SK-N-SH (cell line): Measurements from ENCODE around the gene RAB3C. TPM values are rescaled to one million over a fixed set of nuclear protein-coding genes. Genes with fewer than 3 reads are reported as not detected.

Source experiments
- CTCF ChIA-PET: fragments of 300-600, 350-600 bp; formaldehyde crosslinking; extraction: SDS; loops from one replicate; lab custom pipeline; 2021; lab: Yijun Ruan, JAX
- POLR2A ChIA-PET: fragments of 350-600 bp; sonication (Branson Sonifier 250); formaldehyde crosslinking; extraction: SDS; loops from one replicate; lab custom pipeline; 2020; ENCODE audit warnings: antibody characterized with exemption, inconsistent platforms; lab: Yijun Ruan, JAX
- DNase-seq: peaks from one replicate; pipeline ENCODE4 v3.0.0; 2012
- H2AFZ ChIP-seq: fragments of 200-600 bp; sonication (generic); 2 replicates; pipeline ENCODE4 v1.8.1; 2016; ENCODE audit warnings: antibody characterized with exemption, mild to moderate bottlenecking, low read depth
- H3F3A ChIP-seq: fragments of 200-600 bp; sonication (generic); replicated peaks from 2 replicates; pipeline ENCODE3; 2016; ENCODE audit warnings: antibody characterized with exemption, mild to moderate bottlenecking; ENCODE audit not compliant: insufficient read depth
- H3K27ac ChIP-seq, 2 experiments: fragments of 200-500 bp in 1 of 2; fragments of 200-600 bp in 1 of 2; sonication (Bioruptor generic) in 1 of 2; sonication (generic), shearing (Covaris generic) in 1 of 2; 2 replicates each; pipeline versions ENCODE4 v1.5.1 to v1.6.1; 2014 to 2016; ENCODE audit warnings: low read depth in 2 of 2, inconsistent platforms in 1 of 2, low read length in 1 of 2, mild to moderate bottlenecking in 1 of 2, mixed read lengths in 1 of 2
- H3K27me3 ChIP-seq: fragments of 200-600 bp; sonication (generic), shearing (Covaris generic); 2 replicates; pipeline ENCODE4 v1.6.1; 2016; ENCODE audit warnings: mixed run types; ENCODE audit not compliant: insufficient read depth
- H3K36me3 ChIP-seq, 2 experiments: fragments of 200-500 bp in 1 of 2; fragments of 200-600 bp in 1 of 2; sonication (Bioruptor generic) in 1 of 2; sonication (generic) in 1 of 2; replicated peaks in 1 of 2; 2 replicates each; pipeline versions ENCODE3 to v1.5.1; 2014 to 2016; ENCODE audit warnings: low read length in 1 of 2, mild to moderate bottlenecking in 1 of 2; ENCODE audit not compliant: insufficient read depth in 2 of 2, control insufficient read depth in 1 of 2
- H3K4me1 ChIP-seq, 2 experiments: fragments of 200-500 bp in 1 of 2; fragments of 200-600 bp in 1 of 2; sonication (Bioruptor generic) in 1 of 2; sonication (generic), shearing (Covaris generic) in 1 of 2; 2 replicates each; pipeline versions ENCODE4 v1.5.1 to v1.6.1; 2014 to 2016; ENCODE audit warnings: low read depth in 1 of 2, low read length in 1 of 2, mixed run types in 1 of 2; ENCODE audit not compliant: insufficient read depth in 2 of 2, control insufficient read depth in 1 of 2
- H3K4me2 ChIP-seq: fragments of 200-600 bp; sonication (generic), shearing (Covaris generic); 2 replicates; pipeline ENCODE4 v1.6.1; 2017; ENCODE audit warnings: mixed run types
- H3K4me3 ChIP-seq, 2 experiments: fragments of 200-500 bp in 1 of 2; fragments of 200-600 bp in 1 of 2; sonication (Bioruptor generic) in 1 of 2; sonication (generic), shearing (Covaris generic) in 1 of 2; 2 replicates each; pipeline versions ENCODE4 v1.5.1 to v1.8.1; 2014 to 2016; ENCODE audit warnings: low read depth in 2 of 2, inconsistent platforms in 1 of 2, low read length in 1 of 2, mild to moderate bottlenecking in 1 of 2, mixed read lengths in 1 of 2, moderate library complexity in 1 of 2
- H3K79me2 ChIP-seq: fragments of 200-600 bp; sonication (generic); 2 replicates; pipeline ENCODE4 v1.8.1; 2017; ENCODE audit warnings: mild to moderate bottlenecking; ENCODE audit not compliant: insufficient read depth
- H3K9ac ChIP-seq: fragments of 200-600 bp; sonication (generic); 2 replicates; pipeline ENCODE4 v1.6.1; 2017; ENCODE audit warnings: mixed run types
- H3K9me2 ChIP-seq: fragments of 200-600 bp; sonication (generic); 2 replicates; pipeline ENCODE4 v1.6.1; 2017; ENCODE audit warnings: mixed run types
- H3K9me3 ChIP-seq: fragments of 200-600 bp; sonication (generic); 2 replicates; pipeline ENCODE4 v1.6.1; 2017; ENCODE audit warnings: mixed run types, mild to moderate bottlenecking, moderate library complexity
- H4K20me1 ChIP-seq: fragments of 200-600 bp; sonication (generic); 2 replicates; pipeline ENCODE4 v1.6.1; 2017; ENCODE audit warnings: mild to moderate bottlenecking, mixed run types; ENCODE audit not compliant: insufficient read depth
- CHD2 ChIP-seq: fragments of 150-350 bp; IDR thresholded peaks from 2 replicates; pipeline ENCODE4 v1.6.1; 2018; ENCODE audit warnings: low read length; ENCODE audit not compliant: partially characterized antibody
- EP300 ChIP-seq, 2 experiments: IDR thresholded peaks; 2 replicates each; pipeline versions ENCODE4 v1.4.0 to v1.6.1; 2012; ENCODE audit warnings: borderline replicate concordance in 1 of 2, low read depth in 1 of 2, low read length in 1 of 2
- FOXM1 ChIP-seq: IDR thresholded peaks from 2 replicates; pipeline ENCODE4 v1.4.0; 2012; ENCODE audit warnings: low read depth, mild to moderate bottlenecking
- GATA2 ChIP-seq: sonication (generic); formaldehyde crosslinking; IDR thresholded peaks from 2 replicates; pipeline ENCODE4 v1.5.0; 2020; ENCODE audit warnings: mild to moderate bottlenecking, missing genetic modification reagents
- MEF2A ChIP-seq: IDR thresholded peaks from 2 replicates; pipeline ENCODE4 v1.4.0; 2012; ENCODE audit warnings: low read depth, borderline replicate concordance
- NRF1 ChIP-seq: IDR thresholded peaks from 2 replicates; pipeline ENCODE4 v1.6.1; 2012; ENCODE audit warnings: low read depth, mild to moderate bottlenecking, low read length
- POLR2AphosphoS5 ChIP-seq: IDR thresholded peaks from 2 replicates; pipeline ENCODE4 v1.6.1; 2012; ENCODE audit warnings: low read depth, low read length
- RAD21 ChIP-seq: IDR thresholded peaks from 2 replicates; pipeline ENCODE4 v1.6.1; 2012; ENCODE audit warnings: mild to moderate bottlenecking, low read length
- REST ChIP-seq: IDR thresholded peaks from 2 replicates; pipeline ENCODE4 v1.6.1; 2012; ENCODE audit warnings: mild to moderate bottlenecking, low read depth, low read length, moderate library complexity
- RFX5 ChIP-seq: IDR thresholded peaks from 2 replicates; pipeline ENCODE4 v1.6.1; 2012; ENCODE audit warnings: mild to moderate bottlenecking, improper control_type of control experiment, low read length
- RXRA ChIP-seq: IDR thresholded peaks from 2 replicates; pipeline ENCODE4 v1.4.0; 2012; ENCODE audit warnings: low read depth, mild to moderate bottlenecking, borderline replicate concordance
- SMC3 ChIP-seq: IDR thresholded peaks from 2 replicates; pipeline ENCODE4 v1.6.1; 2012; ENCODE audit warnings: low read depth, low read length, improper control_type of control experiment
- TCF12 ChIP-seq: IDR thresholded peaks from 2 replicates; pipeline ENCODE4 v1.4.0; 2012
- TEAD4 ChIP-seq: IDR thresholded peaks from 2 replicates; pipeline ENCODE4 v1.4.0; 2012; ENCODE audit warnings: mild to moderate bottlenecking, borderline replicate concordance; ENCODE audit not compliant: insufficient read depth
- USF1 ChIP-seq: IDR thresholded peaks from 2 replicates; pipeline ENCODE4 v1.4.0; 2012; ENCODE audit warnings: low read depth, borderline replicate concordance
- USF2 ChIP-seq: fragments of 150-350 bp; IDR thresholded peaks from 2 replicates; pipeline ENCODE4 v1.6.1; 2017; ENCODE audit warnings: antibody characterized with exemption, low read length, low read depth, borderline replicate concordance
- YY1 ChIP-seq: IDR thresholded peaks from 2 replicates; pipeline ENCODE4 v1.4.0; 2012; ENCODE audit warnings: low read depth, mild to moderate bottlenecking
- WGBS: methylation state at CpG from one replicate; pipeline ENCODE4 v1.1.6; 2017; ENCODE audit warnings: low lambda C conversion rate; 5-methylcytosine and 5-hydroxymethylcytosine counted together
- polyA plus RNA-seq, 3 experiments: library from polyadenylated mRNA; depleted of rRNA; stranded (reverse); fragments of >200 nt; gene quantifications; 2 replicates each; pipeline ENCODE4 v1.2.3, GENCODE V29; 2012
- TF ChIP-seq, protein P1 (sequence below): IDR thresholded peaks from 2 replicates; pipeline ENCODE4 v1.4.0; 2012; ENCODE audit warnings: low read depth
- TF ChIP-seq, protein P2 (sequence below): fragments of 200-600 bp; sonication (generic); IDR thresholded peaks from 2 replicates; pipeline ENCODE4 v1.6.1; 2017; ENCODE audit warnings: antibody characterized with exemption, mild to moderate bottlenecking, moderate library complexity

The RAB3C gene
- polyA plus RNA-seq, 1 of the 3 experiments (the other 2 are of a cell fraction) = 0.03 TPM

- Histone ChIP-seq H3F3A (no peaks in the 10 kb centered on the region), H3K36me3 (no peaks in the 10 kb centered on the region), H3K4me1 (no peaks in the 10 kb centered on the region; a peak in 1 of 4 replicates), H3K27me3 (no peaks in the 10 kb centered on the region), H3K9me2 (no peaks in the 10 kb centered on the region), H3K27ac (no peak overlapping the region), H3K79me2 (no peaks in the 10 kb centered on the region), H3K9me3 (no peaks in the 10 kb centered on the region), H4K20me1 (no peaks in the 10 kb centered on the region), H3K4me3 (no peak overlapping the region), H3K9ac (no peak overlapping the region), H3K4me2 (no peak overlapping the region), H2AFZ (no peak overlapping the region)
- no peak for TF ChIP-seq RXRA
- no peak for TF ChIP-seq EP300 (IDR thresholded peaks at IDR 0.05; ENCODE audit: borderline replicate concordance in 1 of 2, low read depth in 1 of 2, low read length in 1 of 2)
- TF ChIP-seq, protein P1, sequence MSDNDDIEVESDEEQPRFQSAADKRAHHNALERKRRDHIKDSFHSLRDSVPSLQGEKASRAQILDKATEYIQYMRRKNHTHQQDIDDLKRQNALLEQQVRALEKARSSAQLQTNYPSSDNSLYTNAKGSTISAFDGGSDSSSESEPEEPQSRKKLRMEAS = no peak
- TF ChIP-seq USF2 = no peak
- no peak for DNase-seq
- POLR2A ChIA-PET = no interaction called here
- CTCF ChIA-PET = interaction anchor here (1.1 to 2.1 kb wide), 2 partner anchors 14 to 40 kb away, joined by 3 to 5 read pairs; no protein-coding TSS in a partner anchor
- 36% methylated on average over 1 of the region's 1 CpG for WGBS
Measured at GRCh38 chr5:58810086-58810485, 227.2 kb downstream of the RAB3C start.

- Histone ChIP-seq H3K79me2 (no peaks in the 10 kb centered on the region), H2AFZ (no peak overlapping the region), H3K9me2 (no peaks in the 10 kb centered on the region), H3K27me3 (no peaks in the 10 kb centered on the region), H4K20me1 (no peaks in the 10 kb centered on the region), H3K9ac (no peak overlapping the region), H3K4me3 (no peak overlapping the region), H3F3A (no peaks in the 10 kb centered on the region), H3K9me3 (no peaks in the 10 kb centered on the region), H3K4me2 (no peak overlapping the region), H3K4me1 (peaks cover 0 to 9% of the 10 kb centered on the region in 2 experiments; a peak in 2 of 4 replicates), H3K36me3 (no peaks in the 10 kb centered on the region), H3K27ac (no peak overlapping the region)
- POLR2A ChIA-PET = no interaction called here
- WGBS = 53% methylated on average over 3 of the region's 3 CpGs
- CTCF ChIA-PET = interaction anchor here (0.8 to 5.3 kb wide), 9 partner anchors 12 to 327 kb away, joined by 3 to 27 read pairs (median 4); no protein-coding TSS in a partner anchor
- DNase-seq = no peak
- no peak for TF ChIP-seq POLR2AphosphoS5
- no peak for TF ChIP-seq USF1
- TF ChIP-seq CHD2 = no peak
- TF ChIP-seq SMC3 = no peak
- TF ChIP-seq TEAD4 = no peak
- no peak for TF ChIP-seq NRF1
- no peak for TF ChIP-seq MEF2A
- TF ChIP-seq TCF12 = no peak
- no peak for TF ChIP-seq FOXM1
- TF ChIP-seq, protein P2, sequence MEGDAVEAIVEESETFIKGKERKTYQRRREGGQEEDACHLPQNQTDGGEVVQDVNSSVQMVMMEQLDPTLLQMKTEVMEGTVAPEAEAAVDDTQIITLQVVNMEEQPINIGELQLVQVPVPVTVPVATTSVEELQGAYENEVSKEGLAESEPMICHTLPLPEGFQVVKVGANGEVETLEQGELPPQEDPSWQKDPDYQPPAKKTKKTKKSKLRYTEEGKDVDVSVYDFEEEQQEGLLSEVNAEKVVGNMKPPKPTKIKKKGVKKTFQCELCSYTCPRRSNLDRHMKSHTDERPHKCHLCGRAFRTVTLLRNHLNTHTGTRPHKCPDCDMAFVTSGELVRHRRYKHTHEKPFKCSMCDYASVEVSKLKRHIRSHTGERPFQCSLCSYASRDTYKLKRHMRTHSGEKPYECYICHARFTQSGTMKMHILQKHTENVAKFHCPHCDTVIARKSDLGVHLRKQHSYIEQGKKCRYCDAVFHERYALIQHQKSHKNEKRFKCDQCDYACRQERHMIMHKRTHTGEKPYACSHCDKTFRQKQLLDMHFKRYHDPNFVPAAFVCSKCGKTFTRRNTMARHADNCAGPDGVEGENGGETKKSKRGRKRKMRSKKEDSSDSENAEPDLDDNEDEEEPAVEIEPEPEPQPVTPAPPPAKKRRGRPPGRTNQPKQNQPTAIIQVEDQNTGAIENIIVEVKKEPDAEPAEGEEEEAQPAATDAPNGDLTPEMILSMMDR = no peak
- TF ChIP-seq RAD21 = no peak
- TF ChIP-seq REST = no peak
- TF ChIP-seq RFX5 = no peak
- TF ChIP-seq, protein P1 = no peak
- TF ChIP-seq EP300 (IDR thresholded peaks at IDR 0.05; ENCODE audit: borderline replicate concordance in 1 of 2, low read depth in 1 of 2, low read length in 1 of 2) = no peak
- no peak for TF ChIP-seq GATA2
- no peak for TF ChIP-seq RXRA
- no peak for TF ChIP-seq YY1
Measured at GRCh38 chr5:58813855-58814254, 231.0 kb downstream of the RAB3C start.
